ENCODE measurements around the gene CLTB.

DNA sequence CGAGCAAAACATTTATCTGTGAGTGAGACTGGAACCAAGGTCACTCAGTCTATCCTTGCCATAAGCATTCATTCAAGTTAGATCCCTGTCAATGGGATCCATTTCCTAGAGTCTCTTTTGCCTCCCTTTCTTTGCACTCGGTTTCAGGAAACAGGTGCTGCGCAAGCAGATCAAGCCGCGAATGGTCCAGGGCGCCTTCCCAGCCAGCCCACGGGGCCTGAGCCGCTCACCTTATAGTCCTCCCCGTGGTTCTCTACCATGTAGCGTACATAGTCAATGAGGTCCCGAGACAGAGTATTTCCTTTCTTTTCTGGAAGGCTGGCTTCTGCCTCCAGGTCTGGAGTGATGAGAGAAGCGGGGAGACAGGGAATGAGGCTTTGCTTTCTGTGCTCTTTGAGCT lies 31.3 kb downstream of the CLTB start:
- TF ChIP-seq CTCF (IDR thresholded peaks at IDR 0.05) (no peak), EP300 (IDR thresholded peaks at IDR 0.05; ENCODE audit: borderline replicate concordance in 1 of 2, low read depth in 1 of 2, low read length in 1 of 2) (no peak), JUND (IDR thresholded peaks at IDR 0.05) (no peak), TAF1 (IDR thresholded peaks at IDR 0.05; ENCODE audit: borderline replicate concordance, low read depth, low read length) (no peak), EZH2phosphoT487 (IDR thresholded peaks at IDR 0.05; ENCODE audit: borderline replicate concordance, low read depth) (no peak), MAX (IDR thresholded peaks at IDR 0.05; ENCODE audit: low read depth) (no peak), POLR2AphosphoS5 (IDR thresholded peaks at IDR 0.05; ENCODE audit: low read depth, low read length) (no peak), NFIC (IDR thresholded peaks at IDR 0.05; ENCODE audit: borderline replicate concordance) (no peak), RXRA (IDR thresholded peaks at IDR 0.05; ENCODE audit: borderline replicate concordance, low read depth) (no peak), YY1 (IDR thresholded peaks at IDR 0.05; ENCODE audit: low read depth) (no peak), NRF1 (IDR thresholded peaks at IDR 0.05; ENCODE audit: low read depth, low read length) (no peak)
- TF ChIP-seq, protein P1, sequence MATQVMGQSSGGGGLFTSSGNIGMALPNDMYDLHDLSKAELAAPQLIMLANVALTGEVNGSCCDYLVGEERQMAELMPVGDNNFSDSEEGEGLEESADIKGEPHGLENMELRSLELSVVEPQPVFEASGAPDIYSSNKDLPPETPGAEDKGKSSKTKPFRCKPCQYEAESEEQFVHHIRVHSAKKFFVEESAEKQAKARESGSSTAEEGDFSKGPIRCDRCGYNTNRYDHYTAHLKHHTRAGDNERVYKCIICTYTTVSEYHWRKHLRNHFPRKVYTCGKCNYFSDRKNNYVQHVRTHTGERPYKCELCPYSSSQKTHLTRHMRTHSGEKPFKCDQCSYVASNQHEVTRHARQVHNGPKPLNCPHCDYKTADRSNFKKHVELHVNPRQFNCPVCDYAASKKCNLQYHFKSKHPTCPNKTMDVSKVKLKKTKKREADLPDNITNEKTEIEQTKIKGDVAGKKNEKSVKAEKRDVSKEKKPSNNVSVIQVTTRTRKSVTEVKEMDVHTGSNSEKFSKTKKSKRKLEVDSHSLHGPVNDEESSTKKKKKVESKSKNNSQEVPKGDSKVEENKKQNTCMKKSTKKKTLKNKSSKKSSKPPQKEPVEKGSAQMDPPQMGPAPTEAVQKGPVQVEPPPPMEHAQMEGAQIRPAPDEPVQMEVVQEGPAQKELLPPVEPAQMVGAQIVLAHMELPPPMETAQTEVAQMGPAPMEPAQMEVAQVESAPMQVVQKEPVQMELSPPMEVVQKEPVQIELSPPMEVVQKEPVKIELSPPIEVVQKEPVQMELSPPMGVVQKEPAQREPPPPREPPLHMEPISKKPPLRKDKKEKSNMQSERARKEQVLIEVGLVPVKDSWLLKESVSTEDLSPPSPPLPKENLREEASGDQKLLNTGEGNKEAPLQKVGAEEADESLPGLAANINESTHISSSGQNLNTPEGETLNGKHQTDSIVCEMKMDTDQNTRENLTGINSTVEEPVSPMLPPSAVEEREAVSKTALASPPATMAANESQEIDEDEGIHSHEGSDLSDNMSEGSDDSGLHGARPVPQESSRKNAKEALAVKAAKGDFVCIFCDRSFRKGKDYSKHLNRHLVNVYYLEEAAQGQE (IDR thresholded peaks at IDR 0.05; ENCODE audit: low read depth, low read length): no peak
- TF ChIP-seq, protein P2, sequence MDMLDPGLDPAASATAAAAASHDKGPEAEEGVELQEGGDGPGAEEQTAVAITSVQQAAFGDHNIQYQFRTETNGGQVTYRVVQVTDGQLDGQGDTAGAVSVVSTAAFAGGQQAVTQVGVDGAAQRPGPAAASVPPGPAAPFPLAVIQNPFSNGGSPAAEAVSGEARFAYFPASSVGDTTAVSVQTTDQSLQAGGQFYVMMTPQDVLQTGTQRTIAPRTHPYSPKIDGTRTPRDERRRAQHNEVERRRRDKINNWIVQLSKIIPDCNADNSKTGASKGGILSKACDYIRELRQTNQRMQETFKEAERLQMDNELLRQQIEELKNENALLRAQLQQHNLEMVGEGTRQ (IDR thresholded peaks at IDR 0.05; ENCODE audit: borderline replicate concordance, low read depth, low read length): no peak
- TF ChIP-seq, protein P3, sequence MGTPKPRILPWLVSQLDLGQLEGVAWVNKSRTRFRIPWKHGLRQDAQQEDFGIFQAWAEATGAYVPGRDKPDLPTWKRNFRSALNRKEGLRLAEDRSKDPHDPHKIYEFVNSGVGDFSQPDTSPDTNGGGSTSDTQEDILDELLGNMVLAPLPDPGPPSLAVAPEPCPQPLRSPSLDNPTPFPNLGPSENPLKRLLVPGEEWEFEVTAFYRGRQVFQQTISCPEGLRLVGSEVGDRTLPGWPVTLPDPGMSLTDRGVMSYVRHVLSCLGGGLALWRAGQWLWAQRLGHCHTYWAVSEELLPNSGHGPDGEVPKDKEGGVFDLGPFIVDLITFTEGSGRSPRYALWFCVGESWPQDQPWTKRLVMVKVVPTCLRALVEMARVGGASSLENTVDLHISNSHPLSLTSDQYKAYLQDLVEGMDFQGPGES (IDR thresholded peaks at IDR 0.05; ENCODE audit: low read depth, low read length): no peak
